GM19351 (cell line): Measurements from ENCODE around the gene ARHGEF25.
"Not testable (repeated sequence)": the region's sequence is repeated elsewhere in the genome, so short reads cannot be mapped to it uniquely, and the experiment has no call there.

Experiments used
- ATAC-seq: cut with Tn5 transposase; IDR thresholded peaks from one replicate; pipeline ENCODE4 v1.9.1; 2021; ENCODE audit warnings: mild to moderate bottlenecking, moderate library complexity; ENCODE audit not compliant: unreplicated experiment

Gene ARHGEF25

GRCh38 chr12:57632958-57633840 lies 22.0 kb downstream of the ARHGEF25 start, which contains the start of gene B4GALNT1:
Gene B4GALNT1 (minus strand): TSS chr12:57633201. CDS start chr12:57632132, 1,069 bp downstream.
- peak; percentile 85 for ATAC-seq

GRCh38 chr12:57636731-57637130 lies 25.5 kb downstream of the ARHGEF25 start:
- ATAC-seq: not testable (repeated sequence)

GRCh38 chr12:57637364-57637763 lies 26.1 kb downstream of the ARHGEF25 start:
- no peak for ATAC-seq

GRCh38 chr12:57638096-57638495 lies 26.9 kb downstream of the ARHGEF25 start:
- no peak for ATAC-seq

GRCh38 chr12:57640175-57641042 lies 29.2 kb downstream of the ARHGEF25 start:
- ATAC-seq: no peak

GRCh38 chr12:57641699-57642442 lies 30.6 kb downstream of the ARHGEF25 start:
- ATAC-seq: no peak

GRCh38 chr12:57645990-57646658 lies 34.9 kb downstream of the ARHGEF25 start:
- ATAC-seq: not testable (repeated sequence)

- ATAC-seq: not testable (repeated sequence)
These were observed 35.4 kb downstream of the ARHGEF25 start for GRCh38 chr12:57646659-57647049.

- ATAC-seq: no peak
These were observed 42.8 kb downstream of the ARHGEF25 start for GRCh38 chr12:57654042-57654441.

GRCh38 chr12:57655541-57656240 lies 44.5 kb downstream of the ARHGEF25 start:
- no peak for ATAC-seq

GRCh38 chr12:57656408-57656807 lies 45.2 kb downstream of the ARHGEF25 start:
- ATAC-seq: not testable (repeated sequence)

- ATAC-seq: no peak
These were observed 46.5 kb downstream of the ARHGEF25 start for GRCh38 chr12:57657744-57658143.

- no peak for ATAC-seq
These were observed 47.7 kb downstream of the ARHGEF25 start for GRCh38 chr12:57658890-57659289.

GRCh38 chr12:57661376-57661775 lies 50.1 kb downstream of the ARHGEF25 start:
- ATAC-seq: no peak

GRCh38 chr12:57665066-57665820 lies 54.0 kb downstream of the ARHGEF25 start:
- not testable (repeated sequence) for ATAC-seq
